NCI-H1417 treated with DMSO at 0.1 percent for 48 hours (cell line): ENCODE results near the gene FBLN1.
"Not testable (repeated sequence)": the region's sequence is repeated elsewhere in the genome, so short reads cannot be mapped to it uniquely, and the experiment has no call there.

ENCODE experiments used
- DNase-seq: peaks from one replicate; lab custom pipeline; 2025; lab: John Stamatoyannopoulos, UW

The FBLN1 gene

DNA sequence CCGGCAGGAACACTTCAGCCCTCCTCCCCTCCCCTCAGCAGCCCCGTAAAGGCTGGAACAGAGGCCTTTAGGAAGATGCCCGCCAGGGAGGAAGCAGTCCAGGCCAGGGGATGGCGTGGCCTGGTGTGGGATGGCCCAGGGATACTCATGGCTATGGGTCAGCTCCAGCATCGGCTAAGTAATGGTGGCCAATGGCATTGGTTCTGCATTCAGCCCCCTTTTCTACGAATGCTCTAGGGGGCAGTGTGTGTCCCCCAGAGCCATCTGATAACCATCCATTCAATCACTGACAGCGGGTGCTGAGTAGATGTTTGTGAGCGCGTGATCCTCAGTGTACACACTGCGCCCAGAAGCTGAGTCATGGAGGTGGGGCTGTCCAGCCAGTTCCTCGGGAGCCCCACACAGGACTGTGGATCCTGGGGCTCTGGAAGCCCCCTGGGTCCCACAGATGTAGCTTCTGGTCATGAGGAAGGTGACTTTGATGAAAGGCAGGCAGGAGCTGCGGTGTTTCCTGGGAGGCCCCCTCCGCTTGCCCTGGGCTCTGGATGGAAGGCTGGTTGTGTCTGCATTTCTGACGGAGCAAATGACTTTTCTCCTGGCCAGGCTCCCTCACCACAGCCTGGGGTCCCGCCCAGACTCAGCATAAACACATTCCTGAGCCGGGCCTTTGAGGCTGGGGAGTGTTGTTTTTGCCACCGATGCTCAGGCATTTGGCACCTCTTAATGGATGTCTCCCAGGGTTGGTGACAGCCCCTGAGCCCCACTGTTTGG lies 46.5 kb downstream of the FBLN1 start:
- DNase-seq, result no peak

DNA sequence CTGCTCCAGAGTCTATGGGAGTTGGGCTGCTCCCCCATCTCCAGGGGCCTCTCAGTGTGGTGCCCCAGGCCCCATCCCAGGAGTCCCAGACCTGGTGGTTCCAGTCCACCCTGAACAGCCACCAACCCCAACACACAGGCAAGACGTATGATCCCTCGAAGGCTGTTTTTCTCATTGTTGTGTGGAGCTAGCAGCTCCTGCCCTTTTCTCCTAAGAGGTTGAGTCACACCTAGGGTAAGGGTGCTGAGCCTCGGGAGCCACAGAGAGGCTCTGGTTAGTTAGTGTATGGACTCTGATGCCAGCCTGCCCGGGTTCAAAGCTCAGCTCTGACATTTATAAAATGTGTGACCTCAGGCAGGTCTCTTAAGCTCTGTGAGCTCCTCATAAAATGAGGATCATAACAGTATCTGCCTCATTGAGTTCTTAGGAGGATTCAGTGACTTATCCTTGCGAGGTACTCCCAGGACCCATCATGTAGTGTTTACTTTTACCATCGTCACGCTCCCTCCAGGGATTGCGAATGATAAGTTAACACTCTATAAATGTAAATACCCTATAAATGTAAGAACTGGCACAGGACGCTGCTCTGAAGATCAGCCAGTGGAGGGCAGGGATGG lies 47.2 kb downstream of the FBLN1 start:
- DNase-seq, result no peak

DNA sequence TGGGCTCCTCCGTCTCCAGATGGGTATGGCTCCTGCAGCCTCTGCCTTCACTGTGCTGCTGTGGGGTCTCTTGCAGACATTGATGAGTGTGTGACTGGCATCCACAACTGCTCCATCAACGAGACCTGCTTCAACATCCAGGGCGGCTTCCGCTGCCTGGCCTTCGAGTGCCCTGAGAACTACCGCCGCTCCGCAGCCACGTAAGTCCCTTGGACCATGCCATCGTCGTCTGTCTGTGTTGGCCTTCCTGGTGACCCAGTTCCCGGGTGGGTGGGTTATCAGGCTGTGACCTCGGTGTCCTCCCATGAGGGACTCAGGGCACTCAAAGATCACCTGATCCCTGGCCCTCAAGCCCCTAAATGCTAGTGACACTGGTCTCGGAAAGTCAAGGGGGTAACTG lies 47.7 kb downstream of the FBLN1 start:
- no peak for DNase-seq

DNA sequence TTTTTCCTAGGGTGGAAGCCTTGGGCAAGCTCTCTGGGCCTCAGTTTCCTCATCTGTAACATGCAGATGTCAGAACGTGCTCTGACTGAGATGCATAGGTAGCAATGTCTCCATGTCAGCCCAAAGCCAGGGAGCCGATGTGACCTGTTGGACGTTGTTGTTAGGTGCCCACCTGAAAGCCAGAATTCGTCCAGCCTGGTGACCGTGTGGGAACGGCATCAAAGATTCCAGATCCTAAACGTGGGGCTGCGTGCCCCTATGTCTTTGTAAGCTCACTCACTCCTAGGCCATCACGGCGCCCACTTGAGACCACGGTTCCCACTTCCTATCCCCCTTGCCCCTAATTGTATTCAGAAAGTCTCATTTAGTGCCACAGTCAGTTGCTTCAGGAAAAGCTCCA lies 48.2 kb downstream of the FBLN1 start:
- DNase-seq, result no peak

DNA sequence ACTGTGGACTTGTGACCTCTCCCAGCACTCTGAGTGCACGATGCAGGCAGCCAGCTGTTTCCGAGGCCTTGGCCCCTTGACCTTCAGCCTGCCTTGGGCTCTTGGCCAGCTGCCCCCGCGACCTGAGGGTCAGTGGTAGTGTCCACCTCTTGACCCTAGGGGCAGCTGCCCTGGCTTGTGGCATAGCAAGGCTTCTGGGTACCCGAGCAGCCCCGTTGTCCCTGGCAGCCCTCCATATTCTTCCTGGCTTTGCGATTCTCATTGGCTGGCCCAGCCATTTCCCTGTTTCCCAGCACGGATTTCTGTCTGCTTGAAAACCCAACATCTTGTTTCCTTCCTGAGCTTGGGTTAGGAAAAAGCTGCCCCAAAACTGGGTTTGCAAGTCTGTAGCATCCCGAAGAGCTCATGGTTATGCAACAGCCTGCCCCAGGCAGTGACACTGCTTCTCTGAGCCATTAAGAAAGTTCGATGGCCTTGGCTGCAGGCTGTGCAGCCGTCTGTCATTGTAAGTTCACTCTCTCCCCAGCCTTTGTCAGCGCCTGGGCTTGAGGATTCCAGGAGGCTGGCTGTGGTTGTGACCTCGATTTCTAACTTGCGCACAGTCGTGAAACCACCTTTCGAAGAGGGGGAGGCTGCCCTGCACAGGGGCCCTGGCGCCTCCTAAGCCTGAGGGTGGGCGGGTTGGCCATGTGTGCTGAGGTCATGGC lies 48.8 kb downstream of the FBLN1 start:
- DNase-seq, result no peak

DNA sequence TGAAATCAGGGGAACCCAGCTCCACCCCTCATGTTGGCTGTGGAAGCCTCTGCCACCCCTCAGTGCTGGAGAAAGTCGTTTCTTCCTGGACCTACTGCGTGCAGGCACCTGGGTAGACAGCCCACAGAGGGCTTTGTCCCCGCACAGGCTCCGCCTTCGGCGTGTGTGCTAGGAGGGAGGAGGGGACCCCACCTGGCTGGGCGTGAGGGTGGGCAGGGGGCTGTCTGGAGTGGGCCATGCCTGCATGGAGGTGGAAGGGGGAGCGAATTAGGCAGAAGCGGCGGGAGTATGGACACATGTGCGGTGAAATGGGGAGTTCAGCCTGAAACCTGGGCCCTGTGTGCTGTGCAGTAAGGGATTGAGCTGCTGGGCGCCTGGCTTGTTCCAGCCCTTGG lies 49.3 kb downstream of the FBLN1 start:
- no peak for DNase-seq

DNA sequence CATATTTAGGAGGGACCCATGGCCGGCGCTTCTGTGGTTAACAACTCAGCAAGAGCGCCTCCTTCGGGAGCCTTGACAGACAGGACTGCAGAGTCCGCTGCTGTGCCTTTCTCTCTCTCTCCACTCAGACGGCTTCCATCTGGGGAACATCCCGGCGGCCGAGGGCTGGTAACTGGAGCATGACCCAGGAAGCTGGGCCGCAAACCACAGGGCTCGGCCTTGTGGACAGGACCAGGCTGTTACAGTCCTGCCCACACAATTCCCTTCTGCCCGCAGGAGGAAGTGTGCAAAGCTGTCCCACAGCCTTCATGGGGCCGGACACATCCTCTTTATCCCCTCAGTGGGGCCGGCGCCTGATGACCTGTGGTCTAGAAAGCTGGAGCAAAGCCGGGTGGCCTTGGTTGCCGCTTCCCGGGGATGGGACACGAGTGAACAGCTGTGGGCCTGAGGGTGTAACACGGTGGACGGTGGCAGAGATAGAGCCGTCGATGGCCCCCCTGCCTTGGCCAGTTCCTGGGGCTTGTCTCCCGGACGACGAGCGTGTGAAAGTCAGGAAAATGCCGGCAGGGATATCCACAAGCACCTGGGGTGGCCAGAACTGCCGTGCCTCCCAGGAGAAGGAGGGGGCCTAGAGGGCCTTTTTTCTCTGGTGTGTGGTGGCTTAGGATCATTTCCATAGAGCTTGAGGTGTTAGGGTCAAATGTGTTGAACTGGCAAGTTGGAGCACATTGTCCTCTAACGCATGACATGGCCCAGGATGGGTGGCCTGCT lies 50.1 kb downstream of the FBLN1 start:
- no peak for DNase-seq

DNA sequence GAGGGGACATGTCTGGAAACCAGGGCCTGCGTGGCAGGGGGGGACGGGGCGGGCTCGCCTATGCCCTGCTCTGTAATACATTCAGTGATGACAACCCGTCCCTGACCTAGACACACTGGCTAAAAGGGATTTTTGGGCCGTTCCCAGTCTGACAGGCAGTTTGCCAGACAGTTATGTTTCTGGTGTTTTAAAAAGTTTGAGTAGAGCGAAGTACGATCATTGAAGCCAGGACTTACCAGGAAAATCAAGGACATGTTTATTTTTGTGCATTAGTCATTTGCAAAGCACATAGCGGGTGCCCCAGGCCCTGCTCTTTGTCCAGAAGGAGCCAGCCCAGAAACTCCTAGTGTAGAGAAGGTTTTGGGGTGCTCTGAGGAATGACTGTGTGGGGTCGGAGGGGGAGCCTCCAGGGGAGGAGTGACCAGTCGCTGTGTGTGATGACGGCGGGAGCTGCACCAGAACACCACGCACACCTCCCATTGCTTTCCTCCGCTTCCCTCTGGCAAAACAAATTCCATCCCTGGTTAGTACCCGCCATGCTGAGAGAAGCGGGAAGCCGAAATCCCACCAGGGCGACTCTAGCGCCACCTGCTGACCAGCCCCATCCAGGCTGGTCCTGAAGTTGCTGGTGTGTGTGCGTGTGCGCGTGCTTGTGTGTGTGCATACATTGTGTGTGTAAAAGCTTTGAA lies 50.8 kb downstream of the FBLN1 start:
- peak; percentile 5 for DNase-seq

DNA sequence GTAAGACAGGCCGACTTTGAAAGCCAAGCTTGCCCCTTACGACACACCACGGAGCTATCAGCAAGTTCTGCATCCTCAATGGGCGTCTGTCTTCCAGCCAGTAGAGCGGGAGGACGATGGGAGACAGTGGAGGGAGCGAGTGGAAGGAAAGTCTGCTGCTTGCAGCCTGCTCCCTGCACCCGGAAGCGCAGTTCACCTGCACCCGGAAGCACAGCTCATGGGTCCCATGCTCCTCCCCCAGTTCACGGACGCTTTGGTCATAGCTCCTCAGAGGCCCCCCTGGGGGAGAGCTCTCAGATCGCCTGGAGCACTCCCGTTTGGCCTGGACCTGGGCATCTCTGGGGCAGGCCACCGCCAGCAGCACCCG lies 51.3 kb downstream of the FBLN1 start:
- DNase-seq, result no peak

DNA sequence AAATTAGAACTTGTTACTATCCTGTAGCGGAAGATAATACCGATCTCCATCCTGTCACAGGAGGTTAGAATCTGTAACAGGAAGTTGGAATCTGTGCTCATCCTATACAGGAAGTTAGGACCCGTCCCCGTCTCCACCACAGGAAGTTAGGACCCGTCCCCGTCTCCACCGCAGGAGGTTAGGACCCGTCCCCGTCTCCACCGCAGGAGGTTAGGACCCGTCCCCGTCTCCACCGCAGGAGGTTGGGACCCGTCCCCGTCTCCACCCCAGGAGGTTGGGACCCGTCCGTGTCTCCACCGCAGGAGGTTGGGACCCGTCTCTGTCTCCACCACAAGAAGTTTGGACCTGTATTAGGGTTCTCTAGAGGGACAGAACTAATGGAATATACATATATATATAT lies 52.2 kb downstream of the FBLN1 start:
- DNase-seq, result no peak

DNA sequence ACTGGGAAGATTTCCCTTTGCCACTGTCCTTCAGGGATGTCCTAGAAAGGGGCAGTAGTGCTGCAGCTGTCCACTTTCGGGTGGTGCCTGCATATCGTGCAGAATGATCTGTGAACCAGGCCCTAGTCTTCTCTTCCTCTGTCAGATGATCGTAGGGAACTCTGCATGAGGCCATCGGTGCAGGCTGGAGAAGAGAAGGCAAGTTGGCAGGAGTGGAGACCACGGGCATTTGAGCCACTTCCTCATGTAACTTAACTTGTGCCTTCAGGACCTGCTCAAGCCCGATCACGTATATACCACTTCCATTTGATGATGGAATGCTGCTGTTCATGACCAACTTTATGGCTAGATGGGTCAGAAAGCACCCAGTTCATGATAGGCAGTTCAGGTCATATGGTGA lies 55.2 kb downstream of the FBLN1 start:
- DNase-seq, result not testable (repeated sequence)

DNA sequence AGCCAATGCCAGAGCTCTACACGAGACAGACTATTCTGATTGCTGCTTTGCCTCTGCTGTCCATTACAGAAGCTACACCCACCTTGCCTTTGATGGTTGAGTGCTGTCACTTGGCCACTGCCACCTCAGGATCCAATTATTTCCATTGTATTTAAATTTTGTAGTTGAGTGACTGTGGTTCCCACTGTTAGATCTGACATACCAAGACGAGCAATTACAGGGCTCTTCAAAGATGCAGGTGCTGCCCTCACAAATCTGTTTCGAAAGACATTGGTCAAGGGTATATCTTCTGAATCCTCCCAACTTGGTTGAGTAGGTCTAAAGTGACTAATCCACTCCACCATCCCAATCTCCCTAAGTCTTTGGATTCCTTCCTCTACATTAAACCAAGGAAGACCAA lies 57.4 kb downstream of the FBLN1 start:
- not testable (repeated sequence) for DNase-seq

DNA sequence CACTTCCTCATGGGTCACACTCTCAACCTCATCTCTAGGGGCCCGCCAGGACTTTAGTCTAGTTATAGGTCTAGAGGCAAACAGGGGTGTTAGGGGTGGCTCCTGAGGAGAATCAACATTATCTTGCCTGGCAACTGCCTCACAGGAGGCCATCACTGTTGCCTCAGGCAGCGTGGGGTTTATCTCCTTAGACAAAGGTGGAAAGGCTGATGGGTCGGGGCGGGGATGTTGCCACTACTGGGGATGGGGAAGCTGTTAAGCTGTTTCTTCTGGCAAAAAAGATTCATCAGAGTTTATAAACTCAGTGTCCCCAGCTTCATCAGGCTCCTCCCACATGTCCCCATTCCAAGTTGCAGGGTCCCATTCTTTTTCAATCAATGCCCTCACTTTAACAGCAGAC lies 58.1 kb downstream of the FBLN1 start:
- DNase-seq, result not testable (repeated sequence)

DNA sequence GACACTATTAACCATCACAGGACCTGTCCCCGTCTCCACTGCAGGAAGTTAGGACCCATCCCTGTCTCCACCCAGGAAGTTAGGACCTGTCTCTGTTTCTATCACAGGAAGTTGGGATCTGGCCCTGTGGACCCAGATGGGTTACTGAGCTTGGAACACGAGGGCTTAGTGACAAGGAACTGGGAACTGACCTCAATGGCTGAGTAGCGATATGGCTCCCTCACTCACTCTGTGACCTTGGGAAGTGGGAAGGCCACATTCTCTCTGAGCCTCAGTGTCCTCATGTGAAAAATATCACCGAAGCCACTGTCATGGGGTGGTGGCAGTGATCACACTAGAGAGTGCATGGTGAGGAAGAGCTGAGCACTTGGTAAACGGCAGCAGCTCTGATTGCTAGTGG lies 59.4 kb downstream of the FBLN1 start:
- no peak for DNase-seq

DNA sequence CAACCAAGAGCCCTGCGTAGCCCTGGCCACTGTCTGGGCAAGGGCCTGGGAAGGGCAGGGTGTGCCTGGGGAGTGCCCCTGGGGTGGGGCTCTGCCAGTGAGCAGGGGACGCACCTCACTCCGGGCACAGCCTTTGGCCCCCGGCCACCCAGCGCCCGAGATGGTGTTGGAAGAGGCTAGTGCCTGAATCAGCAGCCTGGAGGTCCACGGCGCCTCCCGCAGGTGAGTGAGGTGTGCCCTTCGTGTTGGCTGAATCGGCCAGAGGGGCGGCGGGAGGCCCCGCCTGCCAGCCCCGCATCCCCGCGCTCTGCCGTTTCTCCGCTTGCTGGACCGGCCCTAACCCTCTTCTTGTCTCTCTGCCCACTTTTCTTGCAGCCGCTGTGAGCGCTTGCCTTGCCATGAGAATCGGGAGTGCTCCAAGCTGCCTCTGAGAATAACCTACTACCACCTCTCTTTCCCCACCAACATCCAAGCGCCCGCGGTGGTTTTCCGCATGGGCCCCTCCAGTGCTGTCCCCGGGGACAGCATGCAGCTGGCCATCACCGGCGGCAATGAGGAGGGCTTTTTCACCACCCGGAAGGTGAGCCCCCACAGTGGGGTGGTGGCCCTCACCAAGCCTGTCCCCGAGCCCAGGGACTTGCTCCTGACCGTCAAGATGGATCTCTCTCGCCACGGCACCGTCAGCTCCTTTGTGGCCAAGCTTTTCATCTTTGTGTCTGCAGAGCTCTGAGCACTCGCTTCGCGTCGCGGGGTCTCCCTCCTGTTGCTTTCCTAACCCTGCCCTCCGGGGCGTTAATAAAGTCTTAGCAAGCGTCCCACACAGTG lies 60.1 kb downstream of the FBLN1 start:
- no peak for DNase-seq

DNA sequence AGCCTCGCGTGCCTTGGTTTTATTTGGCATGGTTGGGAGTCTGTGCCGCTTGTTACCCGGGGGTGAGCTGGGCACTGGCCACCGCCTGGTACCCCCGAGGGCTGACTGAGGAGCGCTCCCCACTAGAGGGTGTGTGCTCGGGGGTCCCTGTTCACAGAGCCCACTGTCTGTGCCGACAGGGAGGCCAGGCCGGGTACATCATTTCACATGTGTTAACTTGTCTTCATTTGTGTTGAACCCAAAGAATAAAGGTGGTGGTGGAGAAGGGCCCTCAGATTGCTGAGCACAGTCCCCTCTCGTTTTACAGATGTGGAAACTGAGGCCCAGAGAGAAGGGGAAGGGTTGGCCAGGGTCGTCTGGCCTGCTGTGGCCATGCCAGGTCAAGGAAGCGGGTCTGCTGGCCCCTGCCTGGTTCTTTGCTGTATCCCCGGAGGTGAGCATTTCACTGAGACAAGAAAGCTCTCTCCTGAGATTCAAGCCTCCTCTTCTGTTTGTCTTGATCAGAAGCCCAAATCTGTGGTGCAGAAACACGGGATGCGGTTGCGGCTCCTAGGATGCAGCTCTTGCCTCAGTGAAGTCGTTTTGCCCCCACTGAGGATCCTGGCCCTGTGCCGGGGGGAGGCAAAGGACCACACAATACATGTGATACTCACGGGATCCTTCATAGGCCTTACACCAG lies 60.8 kb downstream of the FBLN1 start:
- DNase-seq, result no peak

DNA sequence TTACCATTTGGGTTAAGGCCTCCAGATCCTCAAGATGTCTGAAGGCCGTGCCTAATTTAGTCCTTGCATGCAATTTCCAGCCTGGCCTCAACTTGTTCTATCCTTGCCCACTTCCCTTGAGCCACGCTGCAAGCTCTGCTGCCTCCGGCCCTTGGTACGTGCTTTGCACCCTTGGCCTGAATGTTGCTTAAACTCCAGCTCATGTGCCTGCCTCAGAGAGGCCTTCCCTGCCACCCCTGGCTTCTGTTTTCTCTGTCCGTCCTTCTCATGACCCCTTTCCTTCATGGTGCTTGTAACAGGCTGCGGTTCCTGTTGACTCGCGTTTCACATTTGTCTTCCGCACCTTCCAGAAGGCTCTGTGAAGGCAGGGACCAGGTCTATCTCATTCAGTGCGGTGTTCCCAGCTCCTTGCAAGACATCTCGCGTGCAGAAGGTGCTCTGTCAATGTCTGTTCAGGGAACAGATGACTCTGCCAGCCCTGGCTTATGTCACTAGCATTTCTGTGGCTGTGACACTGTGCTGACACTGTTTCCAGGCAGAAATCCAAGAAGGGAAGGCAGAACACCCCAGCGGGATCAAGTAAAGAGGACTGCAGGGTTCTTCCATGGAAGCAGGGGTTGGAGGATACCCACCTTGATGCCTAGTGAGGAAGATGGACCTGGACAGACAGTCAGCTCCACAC lies 61.8 kb downstream of the FBLN1 start:
- no peak for DNase-seq

DNA sequence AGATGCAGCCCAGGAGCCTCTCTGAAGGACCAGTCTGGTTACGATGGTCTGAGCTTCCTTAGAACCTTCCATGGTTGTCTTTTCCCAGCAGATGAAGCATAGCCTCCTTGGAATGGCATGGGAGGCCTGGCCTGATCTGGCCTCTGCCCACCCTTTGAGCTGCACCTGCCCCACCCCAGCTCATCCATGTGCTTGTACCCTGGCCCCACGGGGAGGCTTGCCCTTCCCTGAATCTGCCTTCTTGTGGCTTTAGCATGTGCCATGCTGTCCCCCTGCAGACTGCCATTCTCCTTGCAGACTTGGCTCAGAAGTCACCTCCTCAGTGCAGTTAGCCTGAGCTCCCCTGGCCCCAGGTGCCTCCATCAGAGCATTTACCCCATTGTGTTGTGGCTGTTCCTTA lies 62.5 kb downstream of the FBLN1 start:
- no peak for DNase-seq

DNA sequence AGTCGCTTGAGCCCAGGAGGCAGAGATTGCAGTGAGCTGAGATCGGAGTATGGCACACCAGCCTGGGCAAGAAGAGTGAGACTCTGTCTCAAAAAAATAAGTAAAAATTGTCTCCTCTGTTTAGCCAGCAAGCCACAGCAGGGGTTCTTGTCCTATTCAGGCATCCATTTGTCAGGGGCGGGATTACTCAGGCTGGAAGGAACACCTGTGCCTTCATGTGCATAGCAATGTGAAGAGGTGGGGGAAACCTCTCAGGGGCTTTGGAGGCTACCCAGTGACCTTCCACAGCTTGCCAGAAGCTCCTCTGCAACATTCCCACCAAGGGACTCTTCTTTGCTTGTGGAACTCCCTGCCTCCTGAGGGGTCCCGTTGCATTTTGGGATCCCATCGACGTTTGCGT lies 63.3 kb downstream of the FBLN1 start:
- DNase-seq, result no peak

DNA sequence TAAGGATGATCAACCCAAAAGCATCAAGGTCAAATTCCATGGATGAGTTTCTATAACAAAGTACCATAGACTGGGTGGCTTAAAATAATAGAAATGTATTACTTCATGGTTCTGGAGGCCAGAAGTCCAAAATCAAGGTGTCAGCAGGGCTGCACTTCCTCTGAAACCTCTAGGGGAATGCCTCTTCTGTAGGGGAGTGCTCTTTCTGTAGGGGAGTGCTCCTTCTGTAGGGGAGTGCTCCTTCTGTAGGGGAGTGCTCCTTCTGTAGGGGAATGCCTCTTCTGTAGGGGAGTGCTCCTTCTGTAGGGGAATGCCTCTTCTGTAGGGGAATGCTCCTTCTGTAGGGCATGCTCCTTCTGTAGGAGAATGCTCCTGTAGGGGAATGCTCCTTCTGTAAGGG lies 65.5 kb downstream of the FBLN1 start:
- no peak for DNase-seq
